VCaP (cell line): Measurements from ENCODE around the gene PFN4.

ENCODE experiments used
- H3K27ac ChIP-seq: fragments of 450-650 bp; 2 replicates; pipeline ENCODE4 v1.5.1; 2017
- CTCF ChIP-seq: fragments of 450-650 bp; conservative IDR thresholded peaks from 2 replicates; pipeline ENCODE4 v1.5.1; 2017; ENCODE audit warnings: mild to moderate bottlenecking, moderate library complexity

Gene PFN4, protein sequence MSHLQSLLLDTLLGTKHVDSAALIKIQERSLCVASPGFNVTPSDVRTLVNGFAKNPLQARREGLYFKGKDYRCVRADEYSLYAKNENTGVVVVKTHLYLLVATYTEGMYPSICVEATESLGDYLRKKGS

DNA sequence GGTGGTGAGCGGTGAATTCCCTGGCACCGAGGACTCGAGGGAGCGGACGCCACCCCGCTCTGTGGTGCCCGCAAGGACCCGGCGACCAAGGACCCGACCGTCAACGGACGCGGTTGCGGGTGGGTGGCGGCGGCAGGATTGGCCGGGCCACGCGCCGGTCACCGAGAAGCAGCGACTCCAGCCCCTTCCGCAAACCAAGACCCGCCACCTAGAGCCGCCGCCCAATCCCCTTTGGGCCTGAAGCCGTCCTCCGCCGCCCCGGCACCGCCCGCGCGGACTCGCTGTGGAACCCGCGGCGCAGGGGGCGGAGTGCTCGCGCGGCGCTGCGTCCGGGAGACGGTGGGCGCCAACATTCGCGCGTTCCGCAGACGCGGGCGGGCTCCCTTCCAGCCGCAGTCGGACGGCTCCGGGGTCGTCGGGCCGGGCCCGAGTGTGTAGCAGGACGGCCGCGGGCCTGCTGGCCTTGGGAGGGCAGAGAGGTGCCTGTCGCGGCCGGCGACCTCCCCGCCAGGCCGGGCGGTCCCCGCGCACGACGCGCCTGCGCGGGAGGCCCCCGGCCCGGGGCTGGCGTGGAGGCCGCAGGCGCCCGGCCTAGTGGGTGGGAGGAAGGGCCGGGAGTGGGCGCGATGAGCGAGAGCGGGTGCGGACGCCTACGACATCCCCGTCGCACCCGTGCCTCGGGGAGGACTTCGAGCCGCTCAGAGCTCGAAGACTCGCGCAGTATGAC is at the start of gene PFN4, which contains the start of gene FAM228B:
Gene PFN4, minus strand, starts transcription at position 140 of the 727 bp plus-strand sequence. CDS start 799 bp downstream, outside the sequence.
Gene FAM228B, plus strand, starts transcription at position 275 of the 727 bp plus-strand sequence. CDS start 893 bp downstream, outside the sequence.
- H3K27ac ChIP-seq, result peak within 1 kb of the TSS; percentile 92
- TF ChIP-seq CTCF, result no peak

DNA sequence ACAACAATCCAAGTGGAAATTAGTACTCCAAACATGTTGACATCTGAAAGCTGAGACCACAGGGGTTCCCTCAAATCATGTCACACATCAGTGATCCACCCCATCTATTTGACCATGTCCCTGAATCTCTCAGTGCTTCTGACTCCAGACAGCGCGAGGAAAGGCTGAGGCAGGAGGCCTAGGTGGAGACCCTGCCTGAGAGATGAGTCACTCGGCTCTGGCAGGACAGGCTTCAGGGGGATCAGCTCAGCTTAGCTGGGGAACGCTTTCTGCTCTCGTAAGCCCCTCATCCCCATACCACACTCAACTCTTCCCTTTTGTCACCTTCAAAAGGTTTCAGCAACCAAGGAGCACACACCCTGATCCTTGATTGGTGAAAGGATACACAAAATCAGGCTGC is 45.9 kb upstream of the PFN4 start:
- no peak for TF ChIP-seq CTCF
- H3K27ac ChIP-seq, result no peak overlapping the region

DNA sequence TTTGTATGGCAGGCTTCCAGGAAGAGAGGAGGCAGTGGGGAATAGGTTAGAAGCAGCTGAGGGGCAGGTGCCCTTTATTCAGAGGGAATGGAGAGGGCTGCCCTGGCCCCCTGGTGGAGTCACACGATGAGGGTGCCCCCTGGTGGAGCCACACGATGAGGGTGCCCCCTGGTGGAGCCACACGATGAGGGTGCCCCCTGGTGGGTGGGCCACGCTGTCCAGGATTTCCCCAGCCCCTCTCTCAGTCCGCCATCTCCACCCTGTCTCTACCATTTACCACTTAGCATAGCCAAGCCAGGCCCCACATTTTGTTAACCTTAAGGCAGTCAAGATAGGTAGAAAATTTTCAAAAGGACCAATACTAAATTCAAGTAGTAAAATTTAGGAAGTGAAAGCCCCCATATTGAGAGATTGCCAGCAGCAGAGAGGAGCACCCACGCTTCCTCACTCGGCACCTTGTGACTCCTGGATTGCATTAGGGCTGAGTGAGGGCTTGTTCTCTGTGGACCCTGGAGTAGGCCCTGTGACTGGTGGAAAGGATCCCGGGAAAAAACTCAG is 41.4 kb upstream of the PFN4 start:
- peak; percentile 55 for TF ChIP-seq CTCF
- no peak overlapping the region for H3K27ac ChIP-seq

DNA sequence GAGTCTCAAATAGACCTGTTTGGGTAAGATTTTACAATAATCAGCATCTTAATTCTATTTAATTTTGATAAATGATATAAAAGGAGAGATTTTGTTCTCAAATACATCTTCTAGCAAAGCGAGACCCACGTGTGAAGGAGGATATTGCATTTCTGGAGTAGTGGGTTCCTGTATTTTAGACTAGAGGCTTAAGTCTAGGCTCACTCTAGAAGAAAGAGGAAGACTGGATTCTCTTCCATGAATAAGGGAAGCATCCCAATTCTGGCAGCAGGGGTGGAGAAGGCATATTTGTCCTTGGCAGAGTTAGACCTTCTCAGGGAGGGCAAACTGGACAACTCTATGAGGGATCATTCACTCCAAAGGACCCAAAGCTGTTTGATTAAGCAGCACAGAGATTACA is 40.5 kb upstream of the PFN4 start:
- no peak for TF ChIP-seq CTCF
- no peak overlapping the region for H3K27ac ChIP-seq

GRCh38 chr2:24163186-24163585 is 40.1 kb upstream of the PFN4 start:
- no peak for TF ChIP-seq CTCF
- no peak overlapping the region for H3K27ac ChIP-seq

GRCh38 chr2:24162494-24162893 is 39.4 kb upstream of the PFN4 start:
- no peak overlapping the region for H3K27ac ChIP-seq

More at GRCh38 chr2:24162494-24162893, 39.4 kb upstream of the PFN4 start:
- no peak for TF ChIP-seq CTCF
